Vagina (tissue), 2 donors: ENCODE results near the gene GREB1.

Experiments
- CTCF ChIP-seq, 3 experiments: fragments of 450-650 bp in 2 of 3; fragments of 200-600 bp in 1 of 3; sonication (generic) in 1 of 3; IDR thresholded peaks; one replicate each; pipeline ENCODE4 v1.5.1; 2017 to 2019; ENCODE audit warnings: antibody characterized with exemption in 3 of 3, mild to moderate bottlenecking in 2 of 3, moderate library complexity in 2 of 3
- POLR2A ChIP-seq, 2 donors: fragments of 450-650 bp; IDR thresholded peaks; one replicate each; pipeline ENCODE4 v1.6.1; 2017; ENCODE audit warnings: antibody characterized with exemption in 2 of 2, mild to moderate bottlenecking in 2 of 2, moderate library complexity in 2 of 2
- POLR2AphosphoS5 ChIP-seq, 2 donors: sonication (generic); formaldehyde crosslinking; IDR thresholded peaks; one replicate each; pipeline ENCODE4 v1.9.0; 2017; ENCODE audit warnings: antibody characterized with exemption in 2 of 2, mild to moderate bottlenecking in 2 of 2, low read depth in 1 of 2; ENCODE audit not compliant: insufficient read depth in 1 of 2

GRCh38 chr2:11590193-11590592 lies 56.3 kb downstream of the GREB1 start:
- no peak for TF ChIP-seq CTCF (IDR thresholded peaks at IDR 0.05)
- TF ChIP-seq POLR2A (IDR thresholded peaks at IDR 0.05), result no peak
- TF ChIP-seq POLR2AphosphoS5 (IDR thresholded peaks at IDR 0.05; ENCODE audit: insufficient read depth in 1 of 2, low read depth in 1 of 2), result no peak
